Mesenchymal stem cell (in vitro differentiated cells and primary cell): ENCODE results near the gene CYBC1. TPM values are rescaled to one million over a fixed set of nuclear protein-coding genes. Genes with fewer than 3 reads are reported as not detected.

Source experiments
- DNase-seq: peaks from one replicate; pipeline ENCODE4 v3.0.0-alpha.2; 2013
- H2AFZ ChIP-seq: one replicate; pipeline ENCODE4 v1.6.1; 2013; ENCODE audit warnings: low read depth, mild to moderate bottlenecking, control low read depth, inconsistent platforms, low read length, moderate library complexity
- H2AK5ac ChIP-seq: 2 replicates; pipeline ENCODE4 v1.6.1; 2013; ENCODE audit warnings: low read length, moderate library complexity, mild to moderate bottlenecking, inconsistent platforms; ENCODE audit not compliant: severe bottlenecking
- H2BK120ac ChIP-seq: one replicate; pipeline ENCODE4 v1.6.1; 2013; ENCODE audit warnings: low read depth, mild to moderate bottlenecking, inconsistent platforms, low read length, moderate library complexity
- H2BK12ac ChIP-seq, 2 experiments: one replicate each; pipeline ENCODE4 v1.6.1; 2013; ENCODE audit warnings: inconsistent platforms in 2 of 2, low read length in 2 of 2, mild to moderate bottlenecking in 2 of 2, moderate library complexity in 2 of 2, control low read depth in 1 of 2
- H2BK15ac ChIP-seq: one replicate; pipeline ENCODE4 v1.6.1; 2013; ENCODE audit warnings: mild to moderate bottlenecking, low read depth, inconsistent platforms; ENCODE audit not compliant: poor library complexity, severe bottlenecking
- H2BK5ac ChIP-seq: 2 replicates; pipeline ENCODE4 v1.6.1; 2013; ENCODE audit warnings: low read depth, mild to moderate bottlenecking, low read length, control low read depth, inconsistent platforms; ENCODE audit not compliant: poor library complexity, severe bottlenecking
- H3K14ac ChIP-seq, 2 experiments: one replicate each; pipeline ENCODE4 v1.6.1; 2013; ENCODE audit warnings: inconsistent platforms in 2 of 2, low read length in 2 of 2, control low read depth in 1 of 2, mild to moderate bottlenecking in 1 of 2, moderate library complexity in 1 of 2
- H3K18ac ChIP-seq, 2 experiments: one replicate each; pipeline ENCODE4 v1.6.1; 2013; ENCODE audit warnings: inconsistent platforms in 2 of 2, low read length in 2 of 2, control low read depth in 1 of 2, low read depth in 1 of 2, mild to moderate bottlenecking in 1 of 2
- H3K23ac ChIP-seq, 2 experiments: one replicate each; pipeline ENCODE4 v1.6.1; 2013; ENCODE audit warnings: inconsistent platforms in 2 of 2, low read length in 2 of 2, mild to moderate bottlenecking in 2 of 2, moderate library complexity in 2 of 2, control low read depth in 1 of 2
- H3K27ac ChIP-seq: 2 replicates; pipeline ENCODE4 v1.5.1; 2013; ENCODE audit warnings: mild to moderate bottlenecking, moderate library complexity, low read length, control low read depth, inconsistent platforms; ENCODE audit not compliant: poor library complexity, severe bottlenecking
- H3K27me3 ChIP-seq, 2 experiments: 2 replicates each; pipeline versions ENCODE4 v1.6.1 to v1.7.0; 2013; ENCODE audit warnings: low read length in 2 of 2, mild to moderate bottlenecking in 2 of 2, moderate library complexity in 2 of 2, control low read depth in 1 of 2, inconsistent platforms in 1 of 2; ENCODE audit not compliant: control insufficient read depth in 1 of 2, insufficient read depth in 1 of 2
- H3K36me3 ChIP-seq, 2 experiments: 2 replicates each; pipeline versions ENCODE4 v1.6.1 to v1.7.0; 2013; ENCODE audit warnings: low read length in 2 of 2, control low read depth in 1 of 2, inconsistent platforms in 1 of 2, low read depth in 1 of 2, mild to moderate bottlenecking in 1 of 2; ENCODE audit not compliant: insufficient read depth in 2 of 2, control insufficient read depth in 1 of 2
- H3K4ac ChIP-seq, 2 experiments: one replicate each; pipeline ENCODE4 v1.6.1; 2013; ENCODE audit warnings: inconsistent platforms in 2 of 2, low read length in 2 of 2, mild to moderate bottlenecking in 2 of 2, moderate library complexity in 2 of 2, control low read depth in 1 of 2, low read depth in 1 of 2
- H3K4me1 ChIP-seq: 2 replicates; pipeline ENCODE4 v1.6.1; 2013; ENCODE audit warnings: low read depth, low read length, control low read depth; ENCODE audit not compliant: control insufficient read depth, insufficient read depth
- H3K4me2 ChIP-seq: 2 replicates; pipeline ENCODE4 v1.6.1; 2013; ENCODE audit warnings: low read length, mild to moderate bottlenecking, inconsistent platforms; ENCODE audit not compliant: poor library complexity, severe bottlenecking
- H3K4me3 ChIP-seq, 2 experiments: 2 replicates each; pipeline versions ENCODE4 v1.5.1 to v1.7.0; 2013; ENCODE audit warnings: low read length in 2 of 2, mild to moderate bottlenecking in 2 of 2, control low read depth in 1 of 2, low read depth in 1 of 2; ENCODE audit not compliant: insufficient read depth in 1 of 2
- H3K79me1 ChIP-seq: replicated peaks from 2 replicates; pipeline ENCODE4 v1.6.1; 2013; ENCODE audit warnings: mild to moderate bottlenecking, control low read depth, low read length, inconsistent platforms; ENCODE audit not compliant: poor library complexity, severe bottlenecking
- H3K9ac ChIP-seq: 2 replicates; pipeline ENCODE4 v1.7.0; 2013; ENCODE audit warnings: mild to moderate bottlenecking, low read length, moderate library complexity
- H3K9me3 ChIP-seq: 2 replicates; pipeline ENCODE4 v1.7.0; 2013; ENCODE audit warnings: mild to moderate bottlenecking, low read length; ENCODE audit not compliant: control insufficient read depth
- H4K8ac ChIP-seq: one replicate; pipeline ENCODE4 v1.6.1; 2013; ENCODE audit warnings: inconsistent platforms, mild to moderate bottlenecking, low read length, moderate library complexity
- H4K91ac ChIP-seq: one replicate; pipeline ENCODE4 v1.6.1; 2013; ENCODE audit warnings: mild to moderate bottlenecking, low read length, inconsistent platforms
- WGBS: methylation state at CpG from one replicate; pipeline ENCODE4 v1.1.7; 2013; ENCODE audit warnings: mixed read lengths; 5-methylcytosine and 5-hydroxymethylcytosine counted together
- small RNA-seq: library from polyadenylated mRNA; stranded (forward); fragments of <200 nt; extraction: miRNeasy Mini kit (QIAGEN cat#:217004); gene quantifications from one replicate; pipeline ENCODE3, GENCODE V24; 2013; ENCODE audit warnings: low read depth

CYBC1 gene

GRCh38 chr17:82392941-82393340, 57.6 kb downstream of the CYBC1 start:
- no peak overlapping the region for H3K4me2 ChIP-seq
- H3K27me3 ChIP-seq: peaks cover 1 to 2% of the 10 kb centered on the region in 2 experiments
- 95% methylated on average over 15 of the region's 15 CpGs for WGBS
- H2BK15ac ChIP-seq: no peak overlapping the region
- no peak overlapping the region for H3K14ac ChIP-seq
- no peak overlapping the region for H4K91ac ChIP-seq
- H3K23ac ChIP-seq: no peak overlapping the region
- peaks cover 17 to 33% of the 10 kb centered on the region in 2 experiments for H3K36me3 ChIP-seq
- H3K18ac ChIP-seq: no peak overlapping the region
- no peak overlapping the region for H2AK5ac ChIP-seq
- no peak overlapping the region for H3K9ac ChIP-seq
- no peaks in the 10 kb centered on the region for H3K79me1 ChIP-seq
- H4K8ac ChIP-seq: no peak overlapping the region
- no peak overlapping the region for H2BK5ac ChIP-seq
- no peak overlapping the region for H2BK120ac ChIP-seq
- no peaks in the 10 kb centered on the region for H3K9me3 ChIP-seq
- no peak overlapping the region for H2BK12ac ChIP-seq
- H3K4ac ChIP-seq: no peak overlapping the region
- no peak overlapping the region for H3K27ac ChIP-seq
- no peak overlapping the region for H3K4me3 ChIP-seq
- no peak for DNase-seq
- no peak overlapping the region for H2AFZ ChIP-seq
- H3K4me1 ChIP-seq: peaks cover 24% of the 10 kb centered on the region

Small RNA genes lying within 50 kb of the gene (small RNA-seq; reads per million reads assigned to genes)
- gene RF00019: not detected
